SU-DHL-6 (cell line): Measurements from ENCODE around the gene TSHR.

Experiments used
- H2AFZ ChIP-seq: fragments of 200-600 bp; sonication (generic); 2 replicates; pipeline ENCODE4 v1.6.1; 2014; ENCODE audit warnings: low read depth, mild to moderate bottlenecking, moderate library complexity, mixed read lengths, antibody characterized with exemption, low read length; ENCODE audit not compliant: severe bottlenecking
- H3F3A ChIP-seq: fragments of 200-600 bp; shearing (Covaris generic); 2 replicates; pipeline ENCODE4 v1.6.0; 2016; ENCODE audit warnings: antibody characterized with exemption, mild to moderate bottlenecking; ENCODE audit not compliant: insufficient read depth
- H3K27ac ChIP-seq: fragments of 200-600 bp; sonication (generic); 2 replicates; pipeline ENCODE4 v1.5.1; 2016; ENCODE audit warnings: low read depth, mild to moderate bottlenecking, low read length, moderate library complexity, mixed read lengths
- H3K27me3 ChIP-seq: fragments of 200-600 bp; sonication (generic), shearing (Covaris generic); 2 replicates; pipeline ENCODE4 v1.6.0; 2014; ENCODE audit warnings: mild to moderate bottlenecking, low read length
- H3K36me3 ChIP-seq: fragments of 200-600 bp; sonication (generic); 2 replicates; pipeline ENCODE4 v1.6.1; 2014; ENCODE audit warnings: mild to moderate bottlenecking, low read length, mixed read lengths
- H3K4me2 ChIP-seq: fragments of 300-600, 200-600 bp; shearing (Covaris generic), sonication (generic); 2 replicates; pipeline ENCODE4 v1.6.0; 2014; ENCODE audit warnings: low read length, low read depth, mild to moderate bottlenecking; ENCODE audit not compliant: poor library complexity, severe bottlenecking
- H3K4me3 ChIP-seq: fragments of 200-600 bp; sonication (generic); 2 replicates; pipeline ENCODE4 v1.5.1; 2014; ENCODE audit warnings: antibody characterized with exemption, low read length, mild to moderate bottlenecking, mixed read lengths; ENCODE audit not compliant: insufficient read depth, poor library complexity, severe bottlenecking
- H3K79me2 ChIP-seq: fragments of 200-600 bp; sonication (generic); 2 replicates; pipeline ENCODE4 v1.6.1; 2014; ENCODE audit warnings: mild to moderate bottlenecking, low read length, moderate library complexity; ENCODE audit not compliant: insufficient read depth
- H3K9ac ChIP-seq: fragments of 200-600 bp; sonication (generic); 2 replicates; pipeline ENCODE4 v1.7.0; 2014; ENCODE audit warnings: mild to moderate bottlenecking, low read length
- H3K9me2 ChIP-seq: fragments of 200-600 bp; sonication (generic); replicated peaks from 2 replicates; pipeline ENCODE4 v1.6.1; 2014; ENCODE audit warnings: low read length; ENCODE audit not compliant: insufficient read depth
- H3K9me3 ChIP-seq: fragments of 200-600 bp; sonication (generic); 2 replicates; pipeline ENCODE4 v1.6.1; 2014; ENCODE audit warnings: low read length, mixed read lengths; ENCODE audit not compliant: insufficient read depth
- H4K20me1 ChIP-seq: fragments of 200-600 bp; sonication (generic); 2 replicates; pipeline ENCODE4 v1.6.1; 2014; ENCODE audit warnings: low read depth, mild to moderate bottlenecking, antibody characterized with exemption, low read length, moderate library complexity, mixed read lengths
- CTCF ChIP-seq: fragments of 200-600 bp; sonication (generic); IDR thresholded peaks from one replicate; pipeline ENCODE4 v1.5.1; 2017; ENCODE audit warnings: antibody characterized with exemption, mild to moderate bottlenecking, low read length, moderate library complexity; ENCODE audit not compliant: insufficient read depth, poor library complexity, severe bottlenecking
- EZH2phosphoT487 ChIP-seq: fragments of 200-600 bp; sonication (generic), shearing (Covaris generic); conservative IDR thresholded peaks from 2 replicates; pipeline ENCODE4 v1.6.1; 2018; ENCODE audit warnings: mild to moderate bottlenecking, antibody characterized with exemption, low read length, moderate library complexity, mixed read lengths

Gene TSHR

GRCh38 chr14:81087230-81087629, 131.8 kb downstream of the TSHR start:
- Histone ChIP-seq H3K9ac (no peak overlapping the region), H3K4me3 (no peak overlapping the region)

GRCh38 chr14:81091139-81091538, 135.7 kb downstream of the TSHR start:
- Histone ChIP-seq H3K4me2 (no peak overlapping the region), H3K4me3 (no peak overlapping the region), H4K20me1 (no peaks in the 10 kb centered on the region), H3K9me2 (no peaks in the 10 kb centered on the region), H3K36me3 (no peaks in the 10 kb centered on the region), H3K79me2 (no peaks in the 10 kb centered on the region), H3F3A (no peaks in the 10 kb centered on the region), H3K27ac (no peak overlapping the region), H3K27me3 (no peaks in the 10 kb centered on the region), H2AFZ (no peak overlapping the region), H3K9me3 (no peaks in the 10 kb centered on the region), H3K9ac (no peak overlapping the region)
- TF ChIP-seq CTCF = no peak
- no peak for TF ChIP-seq EZH2phosphoT487

More at GRCh38 chr14:81087230-81087629, 131.8 kb downstream of the TSHR start:
- TF ChIP-seq EZH2phosphoT487 (no peak), CTCF (no peak)
- H3K9me2 ChIP-seq = no peaks in the 10 kb centered on the region
- H3K36me3 ChIP-seq = no peaks in the 10 kb centered on the region
- H4K20me1 ChIP-seq = no peaks in the 10 kb centered on the region
- no peak overlapping the region for H3K27ac ChIP-seq
- H3K9me3 ChIP-seq = no peaks in the 10 kb centered on the region
- H3K79me2 ChIP-seq = no peaks in the 10 kb centered on the region
- H3K27me3 ChIP-seq = no peaks in the 10 kb centered on the region
- H3K4me2 ChIP-seq = no peak overlapping the region
- no peak overlapping the region for H2AFZ ChIP-seq
- no peaks in the 10 kb centered on the region for H3F3A ChIP-seq

GRCh38 chr14:81091660-81092059, 136.2 kb downstream of the TSHR start:
- no peak overlapping the region for H3K9ac ChIP-seq
- H3K4me3 ChIP-seq = no peak overlapping the region
- no peaks in the 10 kb centered on the region for H3F3A ChIP-seq
- H3K36me3 ChIP-seq = no peaks in the 10 kb centered on the region
- TF ChIP-seq EZH2phosphoT487 (no peak), CTCF (no peak)
- no peaks in the 10 kb centered on the region for H3K9me2 ChIP-seq
- H3K4me2 ChIP-seq = no peak overlapping the region
- no peaks in the 10 kb centered on the region for H3K9me3 ChIP-seq
- H3K27ac ChIP-seq = no peak overlapping the region
- no peak overlapping the region for H2AFZ ChIP-seq
- H4K20me1 ChIP-seq = no peaks in the 10 kb centered on the region
- H3K79me2 ChIP-seq = no peaks in the 10 kb centered on the region
- H3K27me3 ChIP-seq = no peaks in the 10 kb centered on the region

- Histone ChIP-seq H3K79me2 (no peaks in the 10 kb centered on the region), H3F3A (no peaks in the 10 kb centered on the region), H3K9me3 (no peaks in the 10 kb centered on the region), H3K9me2 (no peaks in the 10 kb centered on the region), H3K36me3 (no peaks in the 10 kb centered on the region), H3K27me3 (no peaks in the 10 kb centered on the region), H3K4me2 (no peak overlapping the region), H3K9ac (no peak overlapping the region), H2AFZ (no peak overlapping the region), H3K27ac (no peak overlapping the region), H4K20me1 (no peaks in the 10 kb centered on the region), H3K4me3 (no peak overlapping the region)
- no peak for TF ChIP-seq EZH2phosphoT487
- no peak for TF ChIP-seq CTCF
Measured at GRCh38 chr14:81093651-81094050, 138.2 kb downstream of the TSHR start.
